Measurements from ENCODE around the gene DCTPP1.
A peak's percentile ranks its signal among the peaks of the same experiment; 100 is the strongest.
"Not testable (repeated sequence)": the region's sequence is repeated elsewhere in the genome, so short reads cannot be mapped to it uniquely, and the experiment has no call there.

The DCTPP1 gene

DNA sequence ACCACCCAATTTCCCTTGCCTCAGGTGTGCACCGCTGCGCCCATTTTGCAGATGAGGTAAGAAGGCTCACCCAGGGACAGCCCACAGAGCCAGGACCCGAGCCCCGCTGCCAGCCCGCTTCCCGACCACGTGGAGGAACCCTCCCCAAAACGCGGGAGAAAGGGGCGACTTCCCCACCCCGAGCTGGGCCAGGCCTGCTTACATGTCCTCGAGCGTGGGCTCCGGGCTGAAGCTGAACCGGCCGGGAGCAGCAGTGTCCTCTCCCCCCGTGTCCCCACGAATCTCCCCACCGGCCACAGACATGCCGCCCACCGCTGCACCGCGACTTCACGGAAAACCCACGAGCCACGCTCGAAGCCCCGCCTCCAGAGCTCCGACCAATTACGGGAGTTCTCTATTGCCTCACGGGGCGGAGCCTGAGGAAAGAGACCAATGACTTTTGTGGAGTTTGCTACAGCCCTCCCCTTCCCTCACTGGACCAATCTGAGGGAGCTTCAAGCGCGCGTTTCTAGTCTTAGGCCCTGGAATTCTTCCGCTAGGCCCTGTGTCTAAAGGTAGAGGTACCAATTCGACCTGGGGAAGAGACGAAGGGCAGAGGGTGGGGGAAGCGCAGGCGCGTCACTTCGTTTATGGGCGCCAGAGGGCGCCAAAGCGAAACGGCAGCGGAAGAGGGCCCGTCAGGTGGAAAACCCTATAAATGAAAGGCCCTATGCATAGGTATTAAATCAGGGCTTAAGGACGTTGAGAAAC lies at the start of gene DCTPP1:
DCTPP1 (minus strand) TSS at position 353 of the 750 bp plus-strand sequence; CDS start at position 303, 50 bp downstream.
- Histone ChIP-seq H3K4me1 (ENCODE audit: control insufficient read depth, insufficient read depth, low read length) (peaks cover 10% of the 10 kb centered on the region), H3K27ac (ENCODE audit: low read depth, low read length) (no peak within 1 kb of the TSS), H3K36me3 (ENCODE audit: control insufficient read depth, insufficient read depth, low read length) (peaks cover 17% of the 10 kb centered on the region), H3K4me3 (ENCODE audit: low read depth, low read length) (peak within 1 kb of the TSS; percentile 81), H3K9me3 (ENCODE audit: control insufficient read depth, insufficient read depth, low read depth, low read length) (no peaks in the 10 kb centered on the region), H3K27me3 (ENCODE audit: control insufficient read depth, insufficient read depth, low read length) (no peaks in the 10 kb centered on the region), H3K9ac (ENCODE audit: low read length) (peak within 1 kb of the TSS; percentile 76)

DNA sequence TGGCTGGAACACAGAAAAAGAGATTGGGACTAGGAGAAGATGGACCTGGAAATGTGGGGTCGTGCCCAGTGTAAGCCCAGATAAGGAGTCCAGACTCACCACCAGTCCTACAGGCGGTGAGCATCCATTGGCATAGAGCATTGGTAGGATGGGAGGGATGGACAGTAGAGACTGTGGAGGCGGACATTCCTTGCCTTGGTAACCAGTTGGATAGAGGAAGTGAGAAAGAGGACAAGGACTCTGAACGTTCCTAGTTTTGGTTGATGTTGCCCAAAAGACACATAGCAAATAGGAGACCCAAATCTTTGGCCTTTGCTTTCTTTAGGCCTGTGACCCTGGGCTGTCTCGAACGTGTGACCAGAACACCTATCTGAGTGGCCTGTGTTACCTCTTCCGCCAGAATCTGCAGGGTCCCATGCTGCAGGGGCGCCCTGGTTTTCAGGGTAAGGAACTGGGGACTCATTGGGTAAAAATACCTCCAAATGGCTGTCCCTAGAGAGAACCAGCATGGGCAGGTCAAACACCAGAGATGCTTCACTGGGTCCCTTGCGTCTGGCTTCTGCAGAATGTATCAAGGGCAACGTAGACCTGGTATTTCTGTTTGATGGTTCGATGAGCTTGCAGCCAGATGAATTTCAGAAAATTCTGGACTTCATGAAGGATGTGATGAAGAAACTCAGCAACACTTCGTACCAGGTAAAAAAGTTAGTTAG lies 49.1 kb upstream of the DCTPP1 start:
- Histone ChIP-seq H3K9ac (ENCODE audit: low read length) (no peak overlapping the region), H3K9me3 (ENCODE audit: control insufficient read depth, insufficient read depth, low read depth, low read length) (no peaks in the 10 kb centered on the region), H3K27me3 (ENCODE audit: control insufficient read depth, insufficient read depth, low read length) (no peaks in the 10 kb centered on the region), H3K27ac (ENCODE audit: low read depth, low read length) (no peak overlapping the region), H3K4me1 (ENCODE audit: control insufficient read depth, insufficient read depth, low read length) (no peaks in the 10 kb centered on the region), H3K4me3 (ENCODE audit: low read depth, low read length) (no peak overlapping the region), H3K36me3 (ENCODE audit: control insufficient read depth, insufficient read depth, low read length) (no peaks in the 10 kb centered on the region)

DNA sequence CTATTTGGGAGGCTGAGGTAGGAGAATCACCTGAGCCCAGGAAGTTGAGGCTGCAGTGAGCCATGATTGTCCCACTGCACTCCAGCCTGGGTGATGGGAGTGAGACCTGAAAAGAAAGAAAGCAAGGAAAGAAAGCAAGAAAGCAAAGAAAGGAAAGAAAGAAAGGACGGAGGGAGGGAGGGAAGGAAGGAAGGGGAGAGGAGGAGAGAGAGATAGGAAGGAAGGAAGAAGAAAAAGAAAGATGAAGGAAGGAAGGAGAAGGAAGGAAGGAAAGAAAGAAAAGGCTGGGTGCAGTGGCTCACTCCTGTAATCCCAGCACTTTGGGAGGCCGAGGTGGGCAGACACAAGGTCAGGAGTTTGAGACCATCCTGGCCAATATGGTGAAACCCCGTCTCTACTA lies 47.9 kb upstream of the DCTPP1 start:
- H3K9ac ChIP-seq (ENCODE audit: low read length); H3K4me3 ChIP-seq (ENCODE audit: low read depth, low read length); H3K4me1 ChIP-seq (ENCODE audit: control insufficient read depth, insufficient read depth, low read length); H3K27ac ChIP-seq (ENCODE audit: low read depth, low read length); H3K27me3 ChIP-seq (ENCODE audit: control insufficient read depth, insufficient read depth, low read length); H3K36me3 ChIP-seq (ENCODE audit: control insufficient read depth, insufficient read depth, low read length); H3K9me3 ChIP-seq (ENCODE audit: control insufficient read depth, insufficient read depth, low read depth, low read length): not testable (repeated sequence)

DNA sequence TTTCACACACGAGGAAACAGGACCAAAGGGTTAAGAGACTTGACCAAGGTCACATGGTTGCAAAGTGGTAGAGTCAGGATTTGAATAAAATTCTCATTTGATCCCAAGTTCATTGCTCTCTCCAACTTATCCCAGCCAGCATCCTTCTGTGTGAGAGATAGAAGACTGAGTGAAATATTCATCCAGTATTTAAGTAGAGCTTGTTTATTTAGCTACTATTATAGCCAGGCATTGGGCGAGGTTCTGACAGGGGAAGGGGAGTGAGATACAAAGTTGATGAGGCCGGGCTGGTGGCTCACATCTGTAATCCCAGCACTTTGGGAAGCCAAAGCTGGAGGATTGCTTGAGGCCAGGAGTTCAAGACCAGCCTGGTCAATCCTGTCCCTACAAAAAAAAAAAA lies 47.2 kb upstream of the DCTPP1 start:
- no peak overlapping the region for H3K9ac ChIP-seq (ENCODE audit: low read length)
- H3K36me3 ChIP-seq (ENCODE audit: control insufficient read depth, insufficient read depth, low read length): no peaks in the 10 kb centered on the region
- no peak overlapping the region for H3K27ac ChIP-seq (ENCODE audit: low read depth, low read length)
- no peaks in the 10 kb centered on the region for H3K9me3 ChIP-seq (ENCODE audit: control insufficient read depth, insufficient read depth, low read depth, low read length)
- H3K27me3 ChIP-seq (ENCODE audit: control insufficient read depth, insufficient read depth, low read length): no peaks in the 10 kb centered on the region; the same call in 1 of the 2 replicates
- H3K4me1 ChIP-seq (ENCODE audit: control insufficient read depth, insufficient read depth, low read length): no peaks in the 10 kb centered on the region
- H3K4me3 ChIP-seq (ENCODE audit: low read depth, low read length): no peak overlapping the region

DNA sequence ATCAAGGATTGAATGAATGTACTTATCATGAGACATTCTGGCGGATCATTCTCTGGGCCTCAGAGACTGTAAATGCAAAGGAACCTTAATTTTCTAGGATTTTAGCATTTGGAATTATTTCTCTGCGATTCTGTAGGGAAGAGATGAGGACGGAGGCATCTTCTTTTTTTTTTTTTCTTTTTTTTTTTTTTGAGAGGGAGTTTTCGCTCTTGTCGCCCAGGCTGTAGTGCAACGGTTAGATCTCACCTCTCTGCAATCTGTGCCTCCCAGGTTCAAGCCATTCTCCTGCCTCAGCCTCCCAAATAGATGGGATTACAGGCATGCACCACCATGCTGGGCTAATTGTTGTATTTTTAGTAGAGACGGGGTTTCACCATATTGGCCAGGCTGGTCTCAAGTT lies 44.9 kb upstream of the DCTPP1 start:
- Histone ChIP-seq H3K36me3 (ENCODE audit: control insufficient read depth, insufficient read depth, low read length) (no peaks in the 10 kb centered on the region), H3K9me3 (ENCODE audit: control insufficient read depth, insufficient read depth, low read depth, low read length) (no peaks in the 10 kb centered on the region), H3K4me1 (ENCODE audit: control insufficient read depth, insufficient read depth, low read length) (no peaks in the 10 kb centered on the region), H3K9ac (ENCODE audit: low read length) (no peak overlapping the region), H3K4me3 (ENCODE audit: low read depth, low read length) (no peak overlapping the region), H3K27me3 (ENCODE audit: control insufficient read depth, insufficient read depth, low read length) (no peaks in the 10 kb centered on the region; the same call in 1 of the 2 replicates), H3K27ac (ENCODE audit: low read depth, low read length) (no peak overlapping the region)

DNA sequence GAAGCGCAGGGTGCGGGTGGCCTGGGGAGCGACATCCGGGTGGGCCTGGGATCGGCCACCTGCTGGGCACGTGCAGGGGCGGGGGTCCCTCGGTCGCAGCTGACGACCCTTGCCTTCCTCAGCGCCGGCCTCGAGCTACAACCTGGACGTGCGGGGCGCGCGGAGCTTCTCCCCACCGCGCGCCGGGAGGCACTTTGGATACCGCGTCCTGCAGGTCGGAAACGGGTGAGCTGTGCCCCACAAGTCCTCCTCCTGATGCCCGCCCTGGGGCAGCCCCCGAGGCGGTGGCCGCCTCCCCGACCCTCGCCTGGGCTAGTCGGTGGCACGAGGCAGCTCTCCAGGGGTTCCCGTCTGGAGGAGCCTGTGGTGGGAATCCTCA lies 44.2 kb upstream of the DCTPP1 start:
- H3K36me3 ChIP-seq (ENCODE audit: control insufficient read depth, insufficient read depth, low read length): no peaks in the 10 kb centered on the region
- no peak overlapping the region for H3K27ac ChIP-seq (ENCODE audit: low read depth, low read length)
- H3K27me3 ChIP-seq (ENCODE audit: control insufficient read depth, insufficient read depth, low read length): no peaks in the 10 kb centered on the region; the same call in 1 of the 2 replicates
- no peak overlapping the region for H3K9ac ChIP-seq (ENCODE audit: low read length)
- no peak overlapping the region for H3K4me3 ChIP-seq (ENCODE audit: low read depth, low read length)
- H3K4me1 ChIP-seq (ENCODE audit: control insufficient read depth, insufficient read depth, low read length): no peaks in the 10 kb centered on the region
- H3K9me3 ChIP-seq (ENCODE audit: control insufficient read depth, insufficient read depth, low read depth, low read length): no peaks in the 10 kb centered on the region

DNA sequence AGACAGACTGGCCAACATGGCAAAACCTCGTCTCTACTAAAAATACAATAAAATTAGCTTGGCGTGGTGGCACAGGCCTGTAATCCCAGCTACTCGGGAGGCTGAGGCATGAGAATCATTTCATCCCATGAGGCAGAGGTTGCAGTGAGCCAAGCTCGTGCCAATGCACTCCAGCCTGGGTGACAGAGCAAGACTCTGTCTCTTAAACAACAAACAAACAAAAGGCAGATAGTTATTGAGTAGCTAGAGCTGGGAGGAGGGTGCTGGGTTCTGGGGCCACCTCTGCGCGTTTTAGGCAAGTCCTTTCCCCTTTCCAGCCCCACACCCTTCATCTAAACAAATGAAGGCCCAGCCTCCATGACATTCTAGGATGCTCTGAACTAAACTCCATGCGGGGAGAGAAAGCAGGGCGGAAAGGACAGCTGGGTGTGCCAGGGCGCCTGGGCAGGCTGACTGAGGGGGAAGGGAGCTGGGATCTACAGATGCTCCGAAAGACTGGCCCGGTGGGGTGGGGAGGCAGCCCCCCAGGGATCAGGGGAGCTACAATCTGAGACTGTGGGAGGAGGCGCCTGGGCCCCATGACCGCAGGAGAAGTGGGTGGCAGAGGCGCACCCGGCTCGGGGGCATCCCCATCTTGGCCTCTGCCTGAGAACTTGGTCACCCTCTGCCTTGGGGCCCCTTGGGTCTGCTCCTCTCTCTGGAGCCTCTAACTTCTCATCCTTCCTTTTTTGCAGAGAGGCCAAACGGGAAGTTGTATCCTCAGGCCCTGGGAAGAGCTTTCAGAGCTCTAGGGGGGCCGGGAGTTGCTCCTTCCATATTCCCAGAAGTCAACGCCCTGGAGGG lies 43.6 kb upstream of the DCTPP1 start:
- Histone ChIP-seq H3K9me3 (ENCODE audit: control insufficient read depth, insufficient read depth, low read depth, low read length) (no peaks in the 10 kb centered on the region), H3K4me1 (ENCODE audit: control insufficient read depth, insufficient read depth, low read length) (no peaks in the 10 kb centered on the region), H3K27ac (ENCODE audit: low read depth, low read length) (no peak overlapping the region), H3K9ac (ENCODE audit: low read length) (no peak overlapping the region), H3K4me3 (ENCODE audit: low read depth, low read length) (no peak overlapping the region), H3K27me3 (ENCODE audit: control insufficient read depth, insufficient read depth, low read length) (no peaks in the 10 kb centered on the region; the same call in 1 of the 2 replicates), H3K36me3 (ENCODE audit: control insufficient read depth, insufficient read depth, low read length) (no peaks in the 10 kb centered on the region)

DNA sequence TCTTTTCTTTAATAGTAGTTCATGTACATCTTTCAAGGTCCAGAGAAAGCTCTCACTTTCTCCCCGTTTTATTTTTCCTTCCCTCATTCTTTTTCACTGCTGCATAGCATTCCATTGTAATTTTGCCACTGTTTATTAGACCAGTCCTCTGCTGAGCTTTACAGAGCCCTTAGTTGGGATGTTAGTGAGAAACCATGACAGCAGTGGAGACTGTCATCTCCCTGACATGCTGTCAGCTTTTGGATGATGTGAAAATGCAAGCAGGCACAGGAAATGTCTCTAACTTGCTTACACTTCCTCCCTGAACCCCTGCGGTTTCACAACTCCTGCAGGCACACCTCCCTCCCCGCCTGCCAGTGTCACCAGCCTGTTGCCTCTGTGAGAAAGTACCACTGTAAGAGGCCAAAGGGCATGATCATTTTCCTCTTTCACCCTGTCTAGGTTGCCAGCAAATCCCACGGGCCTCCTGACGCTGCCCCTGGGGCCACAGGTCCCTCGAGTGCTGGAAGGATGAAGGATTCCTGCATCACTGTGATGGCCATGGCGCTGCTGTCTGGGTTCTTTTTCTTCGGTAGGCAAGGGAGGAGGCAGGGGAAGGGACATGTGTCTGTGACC lies 42.6 kb upstream of the DCTPP1 start, which contains the start of gene ITGAL:
ITGAL (plus strand) TSS at position 415 of the 615 bp plus-strand sequence; CDS start at position 511, 96 bp downstream.
- Histone ChIP-seq H3K4me1 (ENCODE audit: control insufficient read depth, insufficient read depth, low read length) (no peaks in the 10 kb centered on the region), H3K9me3 (ENCODE audit: control insufficient read depth, insufficient read depth, low read depth, low read length) (no peaks in the 10 kb centered on the region), H3K27ac (ENCODE audit: low read depth, low read length) (no peak within 1 kb of the TSS), H3K36me3 (ENCODE audit: control insufficient read depth, insufficient read depth, low read length) (no peaks in the 10 kb centered on the region), H3K9ac (ENCODE audit: low read length) (no peak within 1 kb of the TSS), H3K4me3 (ENCODE audit: low read depth, low read length) (no peak within 1 kb of the TSS), H3K27me3 (ENCODE audit: control insufficient read depth, insufficient read depth, low read length) (no peaks in the 10 kb centered on the region; the same call in 1 of the 2 replicates)

DNA sequence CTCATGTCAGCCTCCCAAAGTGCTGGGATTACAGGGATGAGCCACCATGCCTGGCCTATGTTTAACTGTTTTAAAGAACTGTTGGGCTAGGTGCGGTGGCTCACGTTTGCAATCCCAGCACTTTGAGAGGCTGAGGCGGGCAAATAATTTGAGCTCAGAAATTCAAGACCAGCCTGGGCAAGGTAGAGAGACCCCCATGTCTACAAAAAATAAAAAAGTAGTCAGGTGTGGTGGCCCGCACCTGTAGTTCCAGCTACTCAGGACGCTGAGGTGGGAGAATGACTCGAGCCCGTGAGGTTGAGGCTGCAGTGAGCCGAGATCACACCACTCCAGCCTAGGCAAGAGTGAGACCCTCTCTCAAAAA lies 40.8 kb upstream of the DCTPP1 start:
- no peak overlapping the region for H3K9ac ChIP-seq (ENCODE audit: low read length)
- no peak overlapping the region for H3K27ac ChIP-seq (ENCODE audit: low read depth, low read length)
- no peaks in the 10 kb centered on the region for H3K4me1 ChIP-seq (ENCODE audit: control insufficient read depth, insufficient read depth, low read length)
- H3K9me3 ChIP-seq (ENCODE audit: control insufficient read depth, insufficient read depth, low read depth, low read length): no peaks in the 10 kb centered on the region
- H3K36me3 ChIP-seq (ENCODE audit: control insufficient read depth, insufficient read depth, low read length): no peaks in the 10 kb centered on the region
- H3K27me3 ChIP-seq (ENCODE audit: control insufficient read depth, insufficient read depth, low read length): no peaks in the 10 kb centered on the region; the same call in 1 of the 2 replicates
- H3K4me3 ChIP-seq (ENCODE audit: low read depth, low read length): no peak overlapping the region

DNA sequence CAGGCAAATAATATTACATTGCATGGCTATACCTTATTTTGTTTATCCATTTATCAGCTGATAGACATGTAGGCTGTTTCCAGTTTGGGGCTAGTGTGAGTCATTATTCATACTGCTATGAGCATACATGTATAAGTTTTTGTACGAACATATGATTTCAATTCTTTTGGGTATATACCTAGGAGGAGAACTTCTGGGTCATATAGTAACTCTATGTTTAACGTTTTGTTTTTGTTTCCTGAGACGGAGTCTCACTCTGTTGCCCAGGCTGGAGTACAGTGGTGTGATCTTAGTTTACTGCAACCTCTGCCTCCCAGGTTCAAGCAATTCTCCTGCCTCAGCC lies 40.3 kb upstream of the DCTPP1 start:
- H3K9ac ChIP-seq (ENCODE audit: low read length): no peak overlapping the region
- H3K36me3 ChIP-seq (ENCODE audit: control insufficient read depth, insufficient read depth, low read length): no peaks in the 10 kb centered on the region
- H3K4me3 ChIP-seq (ENCODE audit: low read depth, low read length): no peak overlapping the region
- no peaks in the 10 kb centered on the region for H3K4me1 ChIP-seq (ENCODE audit: control insufficient read depth, insufficient read depth, low read length)
- H3K27ac ChIP-seq (ENCODE audit: low read depth, low read length): no peak overlapping the region
- no peaks in the 10 kb centered on the region; the same call in 1 of the 2 replicates for H3K27me3 ChIP-seq (ENCODE audit: control insufficient read depth, insufficient read depth, low read length)
- H3K9me3 ChIP-seq (ENCODE audit: control insufficient read depth, insufficient read depth, low read depth, low read length): no peaks in the 10 kb centered on the region
